Fibroblast of lung (primary cell): ENCODE measurements around the gene CDH4.

Source experiments
- CTCF ChIP-seq, 2 donors: IDR thresholded peaks in 1 of 2; conservative IDR thresholded peaks in 1 of 2; 1 replicate in 1 of 2; 2 replicates in 1 of 2; pipeline ENCODE4 v1.5.1; 2011 to 2012; ENCODE audit warnings: low read length in 2 of 2, control low read depth in 1 of 2, inconsistent platforms in 1 of 2, low read depth in 1 of 2, mild to moderate bottlenecking in 1 of 2
- EZH2 ChIP-seq: IDR thresholded peaks from 2 replicates; pipeline ENCODE4 v1.5.1; 2012; ENCODE audit warnings: low read length, control low read depth, mild to moderate bottlenecking; ENCODE audit errors: missing control alignments

GRCh38 chr20:61900011-61900944, 648.2 kb downstream of the CDH4 start:
- TF ChIP-seq CTCF (conservative IDR thresholded peaks at IDR 0.05 in 1 of 2, IDR thresholded peaks at IDR 0.05 in 1 of 2; ENCODE audit: low read depth in 1 of 2, low read length in 2 of 2) = no peak
- TF ChIP-seq EZH2 = no peak
